H1 (cell line): ENCODE results near the gene FOXI2. TPM values are rescaled to one million over a fixed set of nuclear protein-coding genes. Genes with fewer than 3 reads are reported as not detected.

Experiments
- CTCF ChIA-PET: fragments of 300-600 bp; sonication (Branson Sonifier 250); formaldehyde crosslinking; loops from one replicate; lab custom pipeline; 2021; ENCODE audit not compliant: partially characterized antibody; lab: Charles Lee
- POLR2A ChIA-PET: fragments of 300-600 bp; sonication (Branson Sonifier 250); formaldehyde crosslinking; loops from one replicate; lab custom pipeline; 2021; ENCODE audit warnings: inconsistent platforms; ENCODE audit not compliant: partially characterized antibody; lab: Charles Lee
- DNase-seq, 2 experiments: peaks; one replicate each; pipeline versions ENCODE4 v3.0.0 to v3.0.0-alpha.2; 2010 to 2022; ENCODE audit warnings: low spot score in 2 of 2, low read depth in 1 of 2, mixed read lengths in 1 of 2
- FAIRE-seq: peaks from 2 replicates; lab custom pipeline; 2011; peaks lifted over from hg19 to GRCh38; lab: Jason Lieb, UNC
- H2AFZ ChIP-seq: 2 replicates; pipeline ENCODE4 v1.8.1; 2012; ENCODE audit warnings: low read length, inconsistent platforms
- H2AK5ac ChIP-seq: 2 replicates; pipeline ENCODE4 v1.6.1; 2013; ENCODE audit warnings: low read depth, low read length
- H2BK120ac ChIP-seq: replicated peaks from 2 replicates; pipeline ENCODE3; 2013; ENCODE audit warnings: low read depth, low read length, inconsistent platforms
- H2BK12ac ChIP-seq: 2 replicates; pipeline ENCODE4 v1.6.1; 2013; ENCODE audit warnings: low read depth, low read length
- H2BK15ac ChIP-seq: 2 replicates; pipeline ENCODE4 v1.6.1; 2013; ENCODE audit warnings: low read length
- H2BK20ac ChIP-seq: 2 replicates; pipeline ENCODE4 v1.6.1; 2013; ENCODE audit warnings: low read length
- H2BK5ac ChIP-seq: 2 replicates; pipeline ENCODE4 v1.6.1; 2013; ENCODE audit warnings: low read depth, low read length
- H3K14ac ChIP-seq: 2 replicates; pipeline ENCODE4 v1.6.1; 2013; ENCODE audit warnings: inconsistent platforms; ENCODE audit not compliant: insufficient read length
- H3K18ac ChIP-seq: 2 replicates; pipeline ENCODE4 v1.6.1; 2013; ENCODE audit warnings: low read length; ENCODE audit errors: extremely low read depth
- H3K23ac ChIP-seq: 2 replicates; pipeline ENCODE4 v1.6.1; 2013; ENCODE audit warnings: inconsistent platforms; ENCODE audit not compliant: insufficient read length
- H3K23me2 ChIP-seq: 2 replicates; pipeline ENCODE4 v1.6.1; 2013; ENCODE audit warnings: low read depth, low read length
- H3K27ac ChIP-seq: 2 replicates; pipeline ENCODE4 v1.6.1; 2011; ENCODE audit warnings: low read depth, low read length, inconsistent platforms
- H3K27me3 ChIP-seq, 4 experiments: replicated peaks in 1 of 4; 1 replicate in 1 of 4; 2 replicates in 3 of 4; pipeline versions ENCODE4 v1.6.1 to v1.8.1; 2011 to 2013; ENCODE audit warnings: low read length in 3 of 4, mild to moderate bottlenecking in 3 of 4, inconsistent platforms in 2 of 4, mixed read lengths in 2 of 4, moderate library complexity in 1 of 4; ENCODE audit not compliant: control insufficient read depth in 3 of 4, insufficient read depth in 3 of 4; ENCODE audit errors: extremely low read depth in 1 of 4
- H3K36me3 ChIP-seq, 4 experiments: 2 replicates each; pipeline versions ENCODE4 v1.6.1 to v1.8.1; 2011 to 2013; ENCODE audit warnings: mild to moderate bottlenecking in 4 of 4, low read length in 3 of 4, moderate library complexity in 2 of 4, control low read depth in 1 of 4, inconsistent platforms in 1 of 4; ENCODE audit not compliant: insufficient read depth in 4 of 4, control insufficient read depth in 2 of 4
- H3K4ac ChIP-seq: replicated peaks from 2 replicates; pipeline ENCODE3; 2013; ENCODE audit warnings: low read length, low read depth, mixed read lengths, inconsistent platforms; ENCODE audit not compliant: insufficient read length
- H3K4me1 ChIP-seq, 4 experiments: replicated peaks in 1 of 4; 1 replicate in 1 of 4; 2 replicates in 3 of 4; pipeline versions ENCODE4 v1.6.1 to v1.8.1; 2011 to 2013; ENCODE audit warnings: low read length in 3 of 4, inconsistent platforms in 2 of 4, mixed read lengths in 1 of 4; ENCODE audit not compliant: insufficient read depth in 4 of 4, control insufficient read depth in 3 of 4
- H3K4me2 ChIP-seq, 2 experiments: 2 replicates each; pipeline versions ENCODE4 v1.6.1 to v1.8.1; 2011 to 2013; ENCODE audit warnings: low read depth in 2 of 2, low read length in 2 of 2, control low read depth in 1 of 2, inconsistent platforms in 1 of 2, mild to moderate bottlenecking in 1 of 2; ENCODE audit not compliant: insufficient read depth in 1 of 2
- H3K4me3 ChIP-seq, 4 experiments: fragments of 200-600, 300-600 bp in 1 of 4; sonication (generic), shearing (Covaris generic), sonication (Bioruptor Twin) in 1 of 4; 2 replicates each; pipeline versions ENCODE4 v1.5.1 to v1.8.1; 2011 to 2016; ENCODE audit warnings: low read length in 4 of 4, low read depth in 3 of 4, control low read depth in 2 of 4, inconsistent platforms in 2 of 4, mild to moderate bottlenecking in 2 of 4, mixed read lengths in 1 of 4, moderate library complexity in 1 of 4; ENCODE audit not compliant: insufficient read depth in 2 of 4; ENCODE audit errors: extremely low read depth in 1 of 4
- H3K56ac ChIP-seq: replicated peaks from 2 replicates; pipeline ENCODE3; 2013; ENCODE audit warnings: low read depth, mild to moderate bottlenecking, mixed read lengths, low read length, inconsistent platforms; ENCODE audit not compliant: insufficient read length
- H3K79me1 ChIP-seq: 2 replicates; pipeline ENCODE4 v1.6.1; 2013; ENCODE audit warnings: low read depth, low read length, control low read depth
- H3K79me2 ChIP-seq, 2 experiments: 2 replicates each; pipeline versions ENCODE4 v1.6.1 to v1.8.1; 2012 to 2013; ENCODE audit warnings: low read length in 2 of 2, mild to moderate bottlenecking in 2 of 2, inconsistent platforms in 1 of 2; ENCODE audit not compliant: insufficient read depth in 2 of 2, control insufficient read depth in 1 of 2
- H3K9ac ChIP-seq, 4 experiments: replicated peaks in 1 of 4; 1 replicate in 1 of 4; 2 replicates in 3 of 4; pipeline versions ENCODE4 v1.6.1 to v1.8.1; 2011 to 2013; ENCODE audit warnings: low read depth in 3 of 4, low read length in 3 of 4, control low read depth in 2 of 4, mild to moderate bottlenecking in 2 of 4, moderate library complexity in 2 of 4, inconsistent platforms in 1 of 4; ENCODE audit errors: extremely low read depth in 1 of 4
- H3K9me3 ChIP-seq, 2 experiments: 2 replicates each; pipeline versions ENCODE4 v1.6.1 to v1.8.1; 2012 to 2013; ENCODE audit warnings: mild to moderate bottlenecking in 2 of 2, moderate library complexity in 2 of 2, control low read depth in 1 of 2, inconsistent platforms in 1 of 2, low read depth in 1 of 2, low read length in 1 of 2, mixed read lengths in 1 of 2; ENCODE audit not compliant: insufficient read depth in 2 of 2
- H4K20me1 ChIP-seq, 2 experiments: replicated peaks in 1 of 2; 2 replicates each; pipeline versions ENCODE3 to v1.8.1; 2011 to 2013; ENCODE audit warnings: inconsistent platforms in 2 of 2, low read length in 2 of 2, mild to moderate bottlenecking in 1 of 2; ENCODE audit not compliant: insufficient read depth in 2 of 2, control insufficient read depth in 1 of 2
- H4K5ac ChIP-seq: 2 replicates; pipeline ENCODE4 v1.6.1; 2013; ENCODE audit warnings: low read length, low read depth, mixed read lengths, inconsistent platforms; ENCODE audit not compliant: insufficient read length
- H4K8ac ChIP-seq: 2 replicates; pipeline ENCODE4 v1.8.0; 2013; ENCODE audit warnings: mild to moderate bottlenecking, moderate library complexity, low read length, inconsistent platforms; ENCODE audit not compliant: insufficient read depth; ENCODE audit errors: extremely low read depth
- H4K91ac ChIP-seq: replicated peaks from 2 replicates; pipeline ENCODE3; 2013; ENCODE audit warnings: low read length, mixed read lengths, inconsistent platforms; ENCODE audit not compliant: insufficient read length
- ASH2L ChIP-seq: fragments of 200-600, 300-600 bp; sonication (generic); IDR thresholded peaks from one replicate; pipeline ENCODE4 v1.7.1; 2017; ENCODE audit warnings: low read length
- CREB1 ChIP-seq: IDR thresholded peaks from 2 replicates; pipeline ENCODE4 v1.6.1; 2012; ENCODE audit warnings: inconsistent platforms
- CTBP2 ChIP-seq: IDR thresholded peaks from 2 replicates; pipeline ENCODE4 v1.7.0; 2011; ENCODE audit warnings: borderline replicate concordance, mild to moderate bottlenecking, moderate library complexity, mixed read lengths, low read length; ENCODE audit not compliant: insufficient read depth, insufficient read length
- EZH2 ChIP-seq: fragments of 200-600 bp; sonication (generic); IDR thresholded peaks from 2 replicates; pipeline ENCODE4 v1.7.1; 2012; ENCODE audit warnings: low read depth, mild to moderate bottlenecking, moderate library complexity, low read length, inconsistent platforms; ENCODE audit not compliant: severe bottlenecking
- JUND ChIP-seq: IDR thresholded peaks from 2 replicates; pipeline ENCODE4 v1.6.1; 2011; ENCODE audit warnings: mild to moderate bottlenecking, improper control_type of control experiment, low read length
- KDM1A ChIP-seq: fragments of 200-600, 300-600 bp; sonication (generic); IDR thresholded peaks from 2 replicates; pipeline ENCODE4 v1.7.1; 2016; ENCODE audit warnings: mild to moderate bottlenecking, low read length, borderline replicate concordance
- KDM4A ChIP-seq: IDR thresholded peaks from one replicate; pipeline ENCODE4 v1.7.1; 2012; ENCODE audit warnings: low read depth, mild to moderate bottlenecking, moderate library complexity, low read length, inconsistent platforms; ENCODE audit not compliant: severe bottlenecking
- POLR2A ChIP-seq, 2 experiments: IDR thresholded peaks; 1 replicate in 1 of 2; 2 replicates in 1 of 2; pipeline ENCODE4 v1.6.1; 2011; ENCODE audit warnings: low read depth in 2 of 2, low read length in 2 of 2, mild to moderate bottlenecking in 2 of 2; ENCODE audit errors: control extremely low read depth in 1 of 2
- POU5F1 ChIP-seq: IDR thresholded peaks from 2 replicates; pipeline ENCODE4 v1.6.1; 2011; ENCODE audit warnings: low read depth, mild to moderate bottlenecking, low read length, moderate library complexity
- RFX5 ChIP-seq: IDR thresholded peaks from 2 replicates; pipeline ENCODE4 v1.6.1; 2011; ENCODE audit warnings: low read depth, low read length, improper control_type of control experiment, borderline replicate concordance
- SP4 ChIP-seq: IDR thresholded peaks from 2 replicates; pipeline ENCODE4 v1.6.1; 2012; ENCODE audit warnings: low read length, inconsistent platforms
- SRF ChIP-seq: IDR thresholded peaks from 2 replicates; pipeline ENCODE4 v1.6.1; 2011; ENCODE audit warnings: mild to moderate bottlenecking, low read depth, low read length, moderate library complexity
- TEAD4 ChIP-seq: IDR thresholded peaks from 2 replicates; pipeline ENCODE4 v1.6.1; 2012; ENCODE audit warnings: low read depth, low read length, inconsistent platforms, mixed read lengths
- ZNF274 ChIP-seq: IDR thresholded peaks from 2 replicates; pipeline ENCODE4 v1.7.0; 2012; ENCODE audit warnings: low read length, borderline replicate concordance; ENCODE audit errors: extremely low read depth
- WGBS, 2 experiments: shearing (Covaris generic) in 1 of 2; methylation state at CpG; one replicate each; pipeline versions ENCODE4 v1.1.6 to v1.1.7; 2013 to 2015; ENCODE audit warnings: low lambda C conversion rate in 2 of 2, mixed read lengths in 2 of 2, inconsistent platforms in 1 of 2, low coverage in 1 of 2, missing lambda C conversion rate in 1 of 2; ENCODE audit not compliant: insufficient replicate concordance in 2 of 2, insufficient coverage in 1 of 2, insufficient read length in 1 of 2; ENCODE audit errors: extremely low coverage in 1 of 2, missing lambda C conversion rate in 1 of 2; 5-methylcytosine and 5-hydroxymethylcytosine counted together
- polyA plus RNA-seq, 7 experiments: library from polyadenylated mRNA; depleted of rRNA in 3 of 7; stranded (reverse) in 5 of 7; unstranded in 2 of 7; fragments of >200 nt in 5 of 7; fragments of 200-250 nt in 2 of 7; gene quantifications; 1 replicate in 5 of 7; 2 replicates in 1 of 7; 4 replicates in 1 of 7; pipeline versions ENCODE4 v1.2.1 to v1.2.3, GENCODE V29; 2011 to 2013; ENCODE audit warnings: missing spikeins in 2 of 7, mixed read lengths in 2 of 7
- total RNA-seq: library from RNA; stranded (reverse); fragmentation: NEBNext Ultra II Directional; extraction: Animal tissue kit (Norgen Biotek cat#: 25700); gene quantifications from 2 replicates; pipeline ENCODE4 v1.2.1, GENCODE V29; 2021

Gene FOXI2
- total and polyA plus RNA-seq, 2 of the 8 experiments (the other 6 are each of a cell fraction or from before 2014, with no cell fraction given) = 1.0 TPM

DNA sequence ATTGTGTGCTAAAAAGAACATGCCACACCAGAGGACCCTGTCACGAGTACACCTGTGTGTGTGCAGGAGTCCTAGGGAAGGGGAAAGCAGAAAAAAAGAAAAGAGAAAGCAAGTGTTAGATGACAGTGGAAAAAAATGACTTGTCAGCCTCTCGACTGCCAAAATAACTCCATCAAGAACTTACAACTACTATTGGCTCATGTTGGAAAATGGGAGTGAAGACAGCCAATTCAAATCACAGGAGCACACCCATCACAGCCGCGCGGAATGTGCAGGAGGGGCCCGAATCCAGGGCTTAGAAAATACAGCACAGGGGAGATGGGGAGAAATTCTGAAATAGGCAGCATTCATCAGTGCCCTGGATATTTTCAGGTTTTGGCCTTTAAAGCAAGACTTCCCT lies 38.1 kb upstream of the FOXI2 start:
- no peak overlapping the region for H4K8ac ChIP-seq
- no peaks in the 10 kb centered on the region for H4K20me1 ChIP-seq
- no peak overlapping the region for H2BK15ac ChIP-seq
- WGBS, 2 experiments = 89% methylated on average over 6 of the region's 6 CpGs; no CpG with 5 or more reads in 1 of the 2 experiments
- no peak overlapping the region for H3K56ac ChIP-seq
- no peaks in the 10 kb centered on the region for H3K36me3 ChIP-seq
- ChIA-PET POLR2A (no interaction called here), CTCF (interaction anchor here (2.3 kb wide), 1 partner anchor 19 kb away, joined by 11 read pairs; no protein-coding TSS in a partner anchor)
- no peak overlapping the region for H3K9ac ChIP-seq
- H2AK5ac ChIP-seq = no peak overlapping the region
- no peak overlapping the region for H2AFZ ChIP-seq
- H4K5ac ChIP-seq = no peak overlapping the region
- no peak overlapping the region for H4K91ac ChIP-seq
- H3K4me2 ChIP-seq = no peak overlapping the region
- no peak overlapping the region for H2BK12ac ChIP-seq
- H3K14ac ChIP-seq = no peak overlapping the region
- H2BK120ac ChIP-seq = no peak overlapping the region
- FAIRE-seq = no peak
- H3K4ac ChIP-seq = no peak overlapping the region
- H3K9me3 ChIP-seq = no peaks in the 10 kb centered on the region
- no peak overlapping the region for H2BK5ac ChIP-seq
- no peak overlapping the region for H3K18ac ChIP-seq
- H3K4me1 ChIP-seq = peaks cover 0 to 2% (median 0%) of the 10 kb centered on the region in 4 experiments; a peak in 2 of 7 replicates
- H3K79me2 ChIP-seq = no peaks in the 10 kb centered on the region
- H2BK20ac ChIP-seq = no peak overlapping the region
- DNase-seq = no peak
- H3K23ac ChIP-seq = no peak overlapping the region
- H3K4me3 ChIP-seq = no peak overlapping the region
- no peaks in the 10 kb centered on the region for H3K27me3 ChIP-seq
- H3K23me2 ChIP-seq = no peaks in the 10 kb centered on the region
- TF ChIP-seq POU5F1 = no peak
- TF ChIP-seq JUND = no peak
- TF ChIP-seq CREB1 = no peak
- no peak for TF ChIP-seq SRF
- TF ChIP-seq RFX5 = no peak
- TF ChIP-seq ZNF274 = no peak
- TF ChIP-seq KDM4A = no peak
- no peak for TF ChIP-seq ASH2L
- TF ChIP-seq CTBP2 = no peak
- no peak for TF ChIP-seq KDM1A
- no peak for TF ChIP-seq EZH2
- no peak for TF ChIP-seq SP4
- TF ChIP-seq TEAD4 = no peak
- TF ChIP-seq POLR2A (IDR thresholded peaks at IDR 0.05; ENCODE audit: control extremely low read depth in 1 of 2, low read depth in 2 of 2, low read length in 2 of 2) = no peak
- no peaks in the 10 kb centered on the region for H3K79me1 ChIP-seq
- no peak overlapping the region for H3K27ac ChIP-seq
